GM12878 (cell line): ENCODE data around the gene FCRL6. TPM values are rescaled to one million over a fixed set of nuclear protein-coding genes. Genes with fewer than 3 reads are reported as not detected.
A peak's percentile ranks its signal among the peaks of the same experiment; 100 is the strongest.

Experiments used
- ATAC-seq: fragments of 200-7000 bp; cut with Tn5 transposase; 3 replicates; pipeline ENCODE4 v1.9.1; 2020; ENCODE audit warnings: mild to moderate bottlenecking, moderate library complexity
- BruUV-seq: library from RNA; stranded (reverse); fragments of 400-500 nt; replicated peaks from 2 replicates; lab custom pipeline; 2021; lab: Mats Ljungman, UMichigan
- CTCF ChIA-PET: fragments of 300-600 bp; sonication (Branson Sonifier 250); formaldehyde crosslinking; extraction: SDS; loops from one replicate; lab custom pipeline; 2021; ENCODE audit warnings: inconsistent platforms; lab: Yijun Ruan, JAX
- POLR2A ChIA-PET: fragments of 350-600 bp; formaldehyde crosslinking; extraction: SDS; loops from one replicate; lab custom pipeline; 2021; ENCODE audit warnings: inconsistent platforms; lab: Charles Lee
- RAD21 ChIA-PET: fragments of 300-600 bp; sonication (Branson Sonifier 250); formaldehyde crosslinking; loops from one replicate; lab custom pipeline; 2023; ENCODE audit warnings: antibody characterized with exemption; ENCODE audit not compliant: unreplicated experiment; lab: Charles Lee
- SMC1A ChIA-PET: fragments of 300-600 bp; sonication (Branson Sonifier 250); formaldehyde crosslinking; loops from one replicate; lab custom pipeline; 2023; ENCODE audit not compliant: unreplicated experiment, uncharacterized antibody; lab: Charles Lee
- DNase-seq: peaks from one replicate; pipeline ENCODE4 v3.0.0-alpha.2; 2011; ENCODE audit warnings: low read depth, low spot score
- FAIRE-seq: peaks from 3 replicates; lab custom pipeline; 2011; peaks lifted over from hg19 to GRCh38; lab: Jason Lieb, UNC
- H2AFZ ChIP-seq: 2 replicates; pipeline ENCODE4 v1.6.0; 2011; ENCODE audit warnings: low read depth, low read length, control low read depth; ENCODE audit not compliant: control insufficient read depth
- H3K27ac ChIP-seq: 2 replicates; pipeline ENCODE4 v1.5.1; 2011; ENCODE audit warnings: control low read depth; ENCODE audit not compliant: control insufficient read depth, insufficient read depth
- H3K27me3 ChIP-seq, 2 experiments: replicated peaks in 1 of 2; 2 replicates each; pipeline versions ENCODE4 v1.6.0 to v1.6.1; 2011; ENCODE audit warnings: low read length in 1 of 2; ENCODE audit not compliant: control insufficient read depth in 2 of 2, insufficient read depth in 2 of 2
- H3K36me3 ChIP-seq, 2 experiments: 2 replicates each; pipeline ENCODE4 v1.5.1; 2011; ENCODE audit warnings: low read length in 1 of 2; ENCODE audit not compliant: control insufficient read depth in 2 of 2, insufficient read depth in 2 of 2
- H3K4me1 ChIP-seq: 2 replicates; pipeline ENCODE4 v1.6.1; 2011; ENCODE audit warnings: mild to moderate bottlenecking, low read length, moderate library complexity, mixed read lengths; ENCODE audit not compliant: control insufficient read depth, insufficient read depth
- H3K4me2 ChIP-seq: 2 replicates; pipeline ENCODE4 v1.6.0; 2011; ENCODE audit warnings: control low read depth; ENCODE audit not compliant: control insufficient read depth, insufficient read depth
- H3K4me3 ChIP-seq: fragments of 200-600 bp; sonication (generic); 2 replicates; pipeline ENCODE4 v1.5.1; 2016
- H3K79me2 ChIP-seq: 2 replicates; pipeline ENCODE4 v1.6.0; 2011; ENCODE audit warnings: low read length; ENCODE audit not compliant: control insufficient read depth, insufficient read depth
- H3K9ac ChIP-seq: 2 replicates; pipeline ENCODE4 v1.8.0; 2011; ENCODE audit warnings: low read length, control low read depth, mixed read lengths; ENCODE audit not compliant: control insufficient read depth, insufficient read depth
- H3K9me3 ChIP-seq: replicated peaks from 3 replicates; pipeline ENCODE4 v1.5.1; 2011; ENCODE audit warnings: mild to moderate bottlenecking, low read length; ENCODE audit not compliant: control insufficient read depth, insufficient read depth
- H4K20me1 ChIP-seq: 2 replicates; pipeline ENCODE4 v1.6.0; 2011; ENCODE audit not compliant: control insufficient read depth, insufficient read depth
- CEBPB ChIP-seq, 2 experiments: fragments of 150-350 bp in 1 of 2; IDR thresholded peaks; 2 replicates each; pipeline ENCODE4 v1.6.1; 2012 to 2014; ENCODE audit warnings: low read depth in 2 of 2, low read length in 2 of 2, borderline replicate concordance in 1 of 2, inconsistent platforms in 1 of 2
- CUX1 ChIP-seq: IDR thresholded peaks from 2 replicates; pipeline ENCODE4 v1.6.1; 2012; ENCODE audit warnings: improper control_type of control experiment, low read depth, low read length; ENCODE audit not compliant: insufficient replicate concordance
- ETV6 ChIP-seq, 2 experiments: fragments of 450-650 bp in 1 of 2; IDR thresholded peaks in 1 of 2; conservative IDR thresholded peaks in 1 of 2; 2 replicates each; pipeline ENCODE4 v1.6.1; 2014; ENCODE audit warnings: antibody characterized with exemption in 1 of 2, borderline replicate concordance in 1 of 2, low read depth in 1 of 2, mild to moderate bottlenecking in 1 of 2, moderate library complexity in 1 of 2
- IRF4 ChIP-seq: IDR thresholded peaks from 2 replicates; pipeline ENCODE4 v1.6.1; 2011; ENCODE audit warnings: low read depth, low read length
- MTA2 ChIP-seq: fragments of 450-650 bp; IDR thresholded peaks from 2 replicates; pipeline ENCODE4 v1.6.1; 2016; ENCODE audit warnings: low read depth, mild to moderate bottlenecking, moderate library complexity
- SREBF1 ChIP-seq: IDR thresholded peaks from 2 replicates; pipeline ENCODE4 v1.6.1; 2012; ENCODE audit warnings: mild to moderate bottlenecking, low read length
- WGBS: methylation state at CpG from one replicate; pipeline ENCODE4 v1.1.6; 2016; ENCODE audit warnings: low lambda C conversion rate; ENCODE audit not compliant: insufficient replicate concordance, insufficient coverage; ENCODE audit errors: missing lambda C conversion rate; 5-methylcytosine and 5-hydroxymethylcytosine counted together
- in situ Hi-C: fragments of 300-500 bp; cut with MboI; formaldehyde crosslinking; loops from 9 replicates; pipeline ENCODE4 v1.14.3; 2018; ENCODE audit warnings: mixed read lengths
- intact Hi-C: fragments of 100-400 bp; cut with micrococcal nuclease; formaldehyde crosslinking; loops from one replicate; pipeline ENCODE4 v1.14.2; 2022; ENCODE audit not compliant: unreplicated experiment
- polyA plus RNA-seq, 11 experiments: library from polyadenylated mRNA; depleted of rRNA in 4 of 11; unstranded in 6 of 11; stranded (reverse) in 5 of 11; fragments of >200 nt; fragmentation: Nextera tagmentation in 4 of 11; fragmentation: Illumina TruSeq in 1 of 11; extraction: Ambion mirVana in 4 of 11; extraction: Trizol in 1 of 11; gene quantifications; 1 replicate in 1 of 11; 2 replicates in 10 of 11; pipeline versions ENCODE4 v1.2.1 to v1.2.3, GENCODE V29; 2011 to 2016; ENCODE audit warnings: inconsistent platforms in 2 of 11, missing spikeins in 2 of 11, low read depth in 1 of 11
- total RNA-seq, 4 experiments: library from RNA; depleted of rRNA in 3 of 4; stranded (reverse); fragments of >200 nt in 3 of 4; fragmentation: Illumina TruSeq in 1 of 4; extraction: Trizol in 1 of 4; gene quantifications; 2 replicates each; pipeline versions ENCODE4 v1.2.1 to v1.2.3, GENCODE V29; 2013 to 2021

The FCRL6 gene
- total and polyA plus RNA-seq, 10 of the 15 experiments (the other 5 are each of a cell fraction or from before 2014, with no cell fraction given) = 0.04 to 0.16 (median 0.11) TPM; not detected in 7

GRCh38 chr1:159823406-159823805 is 21.2 kb downstream of the FCRL6 start:
- intact Hi-C loops (no loop called here), in situ Hi-C loops (no loop called here)
- no TSS peak for BruUV-seq
- Histone ChIP-seq H3K79me2 (no peaks in the 10 kb centered on the region), H3K36me3 (no peaks in the 10 kb centered on the region), H3K4me3 (no peak overlapping the region), H4K20me1 (no peaks in the 10 kb centered on the region), H2AFZ (no peak overlapping the region), H3K9me3 (peaks cover 2% of the 10 kb centered on the region; the same call in 1 of the 3 replicates), H3K27ac (no peak overlapping the region), H3K27me3 (peaks cover 0 to 4% of the 10 kb centered on the region in 2 experiments; a peak in 2 of 4 replicates), H3K4me2 (no peak overlapping the region), H3K9ac (no peak overlapping the region), H3K4me1 (peaks cover 27% of the 10 kb centered on the region)
- ChIA-PET SMC1A (interaction anchor here (5.9 kb wide), 1 partner anchor 68 kb away, joined by 35 read pairs; no protein-coding TSS in a partner anchor), CTCF (interaction anchor here (1.2 to 16.1 kb wide), 4 partner anchors 11 to 70 kb away, joined by 4 to 178 read pairs (median 27); partner anchors contain the start of gene FCRL6), POLR2A (no interaction called here), RAD21 (interaction anchor here (1.4 kb wide), 1 partner anchor 184 kb away, joined by 3 read pairs; no protein-coding TSS in a partner anchor)
- FAIRE-seq (no peak), ATAC-seq (no peak), DNase-seq (no peak)
- 26% methylated on average over 7 of the region's 7 CpGs for WGBS
- 0 out of 2 replicates have a peak, but pooled peaks have one; percentile 21 for TF ChIP-seq MTA2
- TF ChIP-seq ETV6 (conservative IDR thresholded peaks at IDR 0.05 in 1 of 2, IDR thresholded peaks at IDR 0.05 in 1 of 2; ENCODE audit: borderline replicate concordance in 1 of 2, low read depth in 1 of 2) = no peak
- TF ChIP-seq CUX1 = no peak
- no peak for TF ChIP-seq CEBPB (IDR thresholded peaks at IDR 0.05; ENCODE audit: borderline replicate concordance in 1 of 2, low read depth in 2 of 2, low read length in 2 of 2)
- TF ChIP-seq IRF4 = no peak
- TF ChIP-seq SREBF1 = no peak
